DMS53 treated with DMSO at 0.1 percent for 48 hours (cell line): ENCODE results near the gene RALGPS1.
A peak's percentile ranks its signal among the peaks of the same experiment; 100 is the strongest.

Experiments used
- DNase-seq: peaks from one replicate; lab custom pipeline; 2025; ENCODE audit not compliant: unreplicated experiment; lab: John Stamatoyannopoulos, UW

The RALGPS1 gene

GRCh38 chr9:126953041-126953809 is 38.6 kb downstream of the RALGPS1 start:
- no peak for DNase-seq

DNA sequence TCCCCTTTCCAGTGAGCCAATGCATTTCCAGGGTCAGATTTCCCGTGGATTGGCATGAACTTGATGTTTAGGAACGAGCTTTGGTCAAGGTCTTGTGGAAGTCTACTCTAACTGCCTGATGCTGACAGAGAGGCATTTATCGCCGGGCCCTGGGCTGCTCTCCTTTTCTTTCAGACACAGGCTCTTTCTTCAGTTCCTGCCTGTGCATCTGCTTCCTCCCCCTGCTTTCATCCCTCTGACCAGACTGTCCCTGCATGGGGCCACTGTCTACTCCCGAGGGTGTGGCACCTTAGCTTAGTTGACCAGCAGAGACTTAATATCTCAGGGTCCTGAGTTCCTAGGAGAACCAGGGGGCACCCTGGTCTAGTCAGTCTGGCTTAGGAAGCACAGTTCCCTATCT is 41.2 kb downstream of the RALGPS1 start:
- DNase-seq, result no peak

GRCh38 chr9:126956917-126957686 is 42.5 kb downstream of the RALGPS1 start:
- peak; percentile 53 for DNase-seq

GRCh38 chr9:126957687-126958053 is 43.1 kb downstream of the RALGPS1 start:
- peak; percentile 13 for DNase-seq

DNA sequence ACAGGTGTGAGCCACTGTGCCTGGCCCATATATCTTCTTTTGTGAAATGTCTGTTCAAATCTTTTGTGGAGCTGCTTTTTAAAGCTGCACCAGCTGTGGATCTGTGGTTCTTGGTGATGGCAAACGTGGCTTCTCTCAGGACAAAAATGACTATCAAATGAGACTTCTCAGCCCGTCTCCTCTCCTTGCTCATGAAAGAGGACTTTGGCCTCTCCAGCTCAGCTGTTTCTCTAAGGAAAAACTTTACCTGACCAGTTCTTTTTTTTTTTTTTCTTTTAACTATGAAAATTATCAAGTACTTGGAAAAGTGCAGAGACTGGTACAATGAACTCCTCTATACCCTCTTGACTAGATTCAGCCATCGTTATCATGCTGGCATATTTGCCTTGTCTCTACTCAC is 44.8 kb downstream of the RALGPS1 start:
- DNase-seq, result no peak

GRCh38 chr9:126959917-126960316 is 45.3 kb downstream of the RALGPS1 start:
- no peak for DNase-seq

- DNase-seq, result no peak
Observed at GRCh38 chr9:126962336-126962735, 47.8 kb downstream of the RALGPS1 start.

GRCh38 chr9:126965077-126965476 is 50.5 kb downstream of the RALGPS1 start:
- DNase-seq, result no peak

- DNase-seq, result no peak
Observed at GRCh38 chr9:126965541-126966428, 51.2 kb downstream of the RALGPS1 start.

DNA sequence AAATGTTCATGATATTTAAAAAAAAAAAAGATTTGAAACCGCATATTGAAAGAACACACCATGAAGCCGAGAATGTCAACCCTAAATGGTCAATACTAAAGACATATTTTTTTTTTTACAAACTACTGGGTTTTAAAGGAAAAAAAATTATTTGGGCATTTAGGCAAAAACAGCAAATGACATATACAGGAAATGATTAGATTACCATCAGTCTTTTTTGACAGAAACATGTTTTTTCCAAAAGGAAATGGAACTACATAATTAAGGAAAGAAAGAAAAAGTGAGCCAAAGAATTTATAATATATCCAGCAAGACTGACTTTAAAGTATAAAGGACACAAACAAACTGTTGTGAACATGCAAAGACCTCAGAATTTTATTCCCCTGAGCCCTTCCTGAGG is 56.7 kb downstream of the RALGPS1 start:
- DNase-seq, result no peak

GRCh38 chr9:126973651-126974529 is 59.3 kb downstream of the RALGPS1 start:
- no peak for DNase-seq

- no peak for DNase-seq
Observed at GRCh38 chr9:126974594-126974993, 60.0 kb downstream of the RALGPS1 start.

- no peak for DNase-seq
Observed at GRCh38 chr9:126975327-126976220, 61.0 kb downstream of the RALGPS1 start.

DNA sequence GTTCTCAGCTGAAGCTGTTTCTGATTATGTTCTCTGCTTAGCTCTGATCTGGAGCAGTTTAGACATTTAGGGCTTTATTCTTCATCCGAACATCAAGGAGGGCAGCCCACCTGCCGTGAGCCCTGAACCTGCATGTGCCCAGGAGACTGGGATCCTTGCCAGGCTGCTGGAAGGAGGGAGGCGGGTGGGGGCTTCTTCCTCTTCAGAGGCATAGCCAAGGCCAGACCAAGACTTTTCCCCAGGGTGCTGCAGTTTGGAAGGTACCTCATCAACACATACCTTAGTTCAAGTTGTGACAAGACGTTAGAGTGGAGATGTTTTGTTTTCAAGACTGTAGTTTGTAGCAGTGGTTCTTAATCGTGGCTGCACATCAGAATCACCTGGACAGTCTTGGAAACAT is 64.9 kb downstream of the RALGPS1 start:
- DNase-seq, result no peak

GRCh38 chr9:126980231-126980630 is 65.6 kb downstream of the RALGPS1 start:
- no peak for DNase-seq

GRCh38 chr9:126981218-126981617 is 66.6 kb downstream of the RALGPS1 start:
- no peak for DNase-seq

DNA sequence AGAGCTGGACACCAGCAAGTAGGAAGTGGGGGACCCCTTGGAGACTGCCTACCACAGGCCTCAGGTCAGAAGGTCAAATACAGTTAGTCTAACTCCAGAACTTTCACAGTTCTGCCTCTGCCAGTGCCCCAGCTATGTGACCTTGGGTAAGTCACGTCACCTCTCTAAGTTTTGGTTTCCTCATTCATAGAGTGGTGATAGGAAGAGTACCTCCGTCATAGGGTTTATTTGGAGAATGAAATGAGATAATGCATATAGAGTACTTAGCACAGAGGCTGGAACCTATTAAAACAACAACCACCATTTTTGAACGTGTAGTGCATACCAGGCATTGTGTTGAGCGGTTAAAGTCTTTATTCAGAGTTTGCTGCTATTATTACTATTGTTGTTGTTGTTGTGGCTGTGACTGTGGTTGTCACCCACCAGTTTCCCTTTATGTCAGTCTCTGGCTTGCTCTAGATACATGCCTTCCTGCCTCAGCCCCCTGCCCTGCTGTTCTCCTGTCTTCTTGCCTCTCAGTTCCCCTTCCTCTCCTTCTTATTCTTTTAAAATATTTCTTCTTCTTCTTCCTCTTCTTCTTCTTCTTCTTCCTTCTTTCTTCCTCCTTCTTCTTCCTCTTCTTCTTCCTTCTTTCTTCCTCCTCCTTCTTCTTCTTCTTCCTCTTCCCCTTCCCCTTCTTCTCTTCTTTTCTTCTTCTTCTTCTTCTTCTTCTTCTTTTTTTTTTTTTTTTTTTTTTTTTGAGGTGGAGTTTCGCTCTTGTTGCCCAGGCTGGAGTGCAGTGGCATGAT is 67.8 kb downstream of the RALGPS1 start:
- no peak for DNase-seq

DNA sequence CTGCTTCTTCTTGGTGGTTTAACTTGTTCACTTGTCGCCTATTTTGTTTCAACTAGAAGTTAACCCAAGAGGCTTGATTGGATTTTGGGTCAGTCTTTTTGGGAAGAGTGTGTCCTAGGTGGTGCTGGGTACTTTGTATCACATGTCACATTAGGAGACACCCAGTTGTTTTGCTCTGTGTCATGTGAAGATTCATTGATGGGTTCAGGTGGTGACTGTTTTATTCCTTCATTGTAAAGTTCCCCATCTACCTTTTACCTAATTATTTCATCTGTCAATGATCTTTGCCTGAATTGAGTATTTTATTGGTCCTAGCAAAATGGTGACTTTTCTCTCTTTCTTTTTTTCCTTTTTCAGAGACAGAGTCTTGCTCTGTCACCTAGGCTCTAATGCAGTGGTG is 69.2 kb downstream of the RALGPS1 start:
- DNase-seq, result no peak

DNA sequence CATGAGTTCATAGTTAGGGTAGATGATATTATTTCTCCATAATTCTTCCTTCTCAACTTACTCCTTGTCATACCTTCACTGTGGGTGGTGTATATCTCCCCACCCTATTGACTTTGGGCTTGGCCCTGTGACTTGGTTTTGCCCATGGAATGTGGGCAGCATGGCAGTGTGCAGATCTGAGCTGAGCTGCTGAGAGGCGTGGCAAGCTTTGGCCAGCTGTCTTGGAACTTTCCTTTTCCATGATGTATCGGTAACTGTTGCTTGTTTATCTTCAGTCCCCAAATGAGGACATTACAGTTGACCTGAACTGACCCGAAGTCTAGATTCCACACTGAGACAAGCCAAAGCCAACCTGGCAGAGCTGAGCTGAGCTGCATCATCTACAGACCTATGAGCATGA is 70.4 kb downstream of the RALGPS1 start:
- DNase-seq, result no peak
